HepG2 (cell line): ENCODE results near the gene RNF208. TPM values are rescaled to one million over a fixed set of nuclear protein-coding genes. Genes with fewer than 3 reads are reported as not detected.
A peak's percentile ranks its signal among the peaks of the same experiment; 100 is the strongest.

Experiments used
- CENPBD1 ChIP-seq: sonication (generic); formaldehyde crosslinking; IDR thresholded peaks from 2 replicates; pipeline ENCODE4 v1.8.0; 2022; ENCODE audit warnings: missing genetic modification reagents, low read depth, mild to moderate bottlenecking, borderline replicate concordance
- HNRNPH1 ChIP-seq: fragments of 200-400 bp; formaldehyde crosslinking; optimal IDR thresholded peaks from 2 replicates; pipeline ENCODE3; 2017; ENCODE audit warnings: mild to moderate bottlenecking, low read depth, low read length
- JDP2 ChIP-seq: sonication (generic); formaldehyde crosslinking; IDR thresholded peaks from 2 replicates; pipeline ENCODE4 v1.8.1; 2022; ENCODE audit warnings: missing genetic modification reagents, borderline replicate concordance
- KAT8 ChIP-seq: IDR thresholded peaks from 2 replicates; pipeline ENCODE4 v1.6.1; 2016; ENCODE audit warnings: missing genetic modification reagents, missing compliant biosample characterization
- PAF1 ChIP-seq: IDR thresholded peaks from 2 replicates; pipeline ENCODE4 v1.6.1; 2016; ENCODE audit warnings: missing genetic modification reagents, missing compliant biosample characterization
- PAWR ChIP-seq: sonication (generic); formaldehyde crosslinking; IDR thresholded peaks from 2 replicates; pipeline ENCODE4 v1.4.0; 2020; ENCODE audit warnings: missing genetic modification reagents, mild to moderate bottlenecking, borderline replicate concordance
- PCBP2 ChIP-seq: fragments of 200-400 bp; formaldehyde crosslinking; optimal IDR thresholded peaks from 2 replicates; pipeline ENCODE3; 2018; ENCODE audit warnings: low read length, low read depth; ENCODE audit not compliant: poor library complexity, severe bottlenecking
- SKI ChIP-seq: fragments of 450-650 bp; IDR thresholded peaks from one replicate; pipeline ENCODE4 v1.6.1; 2018; ENCODE audit warnings: mild to moderate bottlenecking; ENCODE audit not compliant: partially characterized antibody
- SMARCE1 ChIP-seq: fragments of 450-650 bp; IDR thresholded peaks from 2 replicates; pipeline ENCODE4 v1.6.1; 2017; ENCODE audit warnings: borderline replicate concordance
- SMC3 ChIP-seq: IDR thresholded peaks from 2 replicates; pipeline ENCODE4 v1.6.1; 2011; ENCODE audit warnings: low read length, improper control_type of control experiment
- SNAPC4 ChIP-seq: sonication (generic); formaldehyde crosslinking; IDR thresholded peaks from 2 replicates; pipeline ENCODE4 v1.4.0; 2020; ENCODE audit warnings: mild to moderate bottlenecking, missing genetic modification reagents
- STAG1 ChIP-seq: sonication (generic); formaldehyde crosslinking; IDR thresholded peaks from 2 replicates; pipeline ENCODE4 v1.4.0; 2020; ENCODE audit warnings: missing genetic modification reagents
- STAT5B ChIP-seq: sonication (generic); formaldehyde crosslinking; IDR thresholded peaks from 2 replicates; pipeline ENCODE4 v1.4.0; 2020; ENCODE audit warnings: missing genetic modification reagents
- THRA ChIP-seq: sonication (generic); formaldehyde crosslinking; IDR thresholded peaks from 2 replicates; pipeline ENCODE4 v1.4.0; 2020; ENCODE audit warnings: missing genetic modification reagents, borderline replicate concordance
- ZNF12 ChIP-seq: sonication (generic); formaldehyde crosslinking; IDR thresholded peaks from 2 replicates; pipeline ENCODE4 v1.5.0; 2020; ENCODE audit warnings: missing genetic modification reagents
- ZNF263 ChIP-seq: sonication (generic); formaldehyde crosslinking; IDR thresholded peaks from 2 replicates; pipeline ENCODE4 v1.4.0; 2020; ENCODE audit warnings: missing genetic modification reagents
- ZNF331 ChIP-seq: sonication (generic); formaldehyde crosslinking; IDR thresholded peaks from 2 replicates; pipeline ENCODE4 v1.4.0; 2020; ENCODE audit warnings: missing genetic modification reagents
- ZNF34 ChIP-seq: sonication (generic); formaldehyde crosslinking; IDR thresholded peaks from 2 replicates; pipeline ENCODE4 v1.4.0; 2020; ENCODE audit warnings: mild to moderate bottlenecking, missing genetic modification reagents, borderline replicate concordance
- ZNF484 ChIP-seq: sonication (generic); formaldehyde crosslinking; IDR thresholded peaks from 2 replicates; pipeline ENCODE4 v1.5.1; 2020; ENCODE audit warnings: mild to moderate bottlenecking, low read depth, missing genetic modification reagents, borderline replicate concordance
- ZNF549 ChIP-seq: sonication (generic); formaldehyde crosslinking; IDR thresholded peaks from 2 replicates; pipeline ENCODE4 v1.5.0; 2020; ENCODE audit warnings: missing genetic modification reagents
- ZNF558 ChIP-seq: sonication (generic); formaldehyde crosslinking; IDR thresholded peaks from 2 replicates; pipeline ENCODE4 v1.9.0; 2022; ENCODE audit warnings: mild to moderate bottlenecking, missing genetic modification reagents, borderline replicate concordance
- ZNF614 ChIP-seq: IDR thresholded peaks from 2 replicates; pipeline ENCODE4 v1.6.1; 2018; ENCODE audit warnings: missing biosample characterization, missing genetic modification reagents, inconsistent platforms, borderline replicate concordance
- ZNF616 ChIP-seq: sonication (generic); formaldehyde crosslinking; IDR thresholded peaks from 2 replicates; pipeline ENCODE4 v1.5.0; 2020; ENCODE audit warnings: low read depth, mild to moderate bottlenecking, missing genetic modification reagents
- ZNF777 ChIP-seq: sonication (generic); formaldehyde crosslinking; IDR thresholded peaks from 2 replicates; pipeline ENCODE4 v1.4.0; 2020; ENCODE audit warnings: missing genetic modification reagents
- ZNF816 ChIP-seq: sonication (generic); formaldehyde crosslinking; IDR thresholded peaks from 2 replicates; pipeline ENCODE4 v1.8.0; 2022; ENCODE audit warnings: missing genetic modification reagents, mild to moderate bottlenecking, borderline replicate concordance
- polyA plus RNA-seq, 8 experiments: library from polyadenylated mRNA; depleted of rRNA in 3 of 8; stranded (reverse) in 7 of 8; unstranded in 1 of 8; fragments of >200 nt; fragmentation: Illumina TruSeq in 4 of 8; extraction: Trizol in 4 of 8; gene quantifications; 2 replicates each; pipeline versions ENCODE4 v1.2.1 to v1.2.3, GENCODE V29; 2011 to 2016; ENCODE audit warnings: low read depth in 4 of 8, missing spikeins in 1 of 8, mixed read lengths in 1 of 8; ENCODE audit not compliant: insufficient read depth in 1 of 8
- total RNA-seq, 5 experiments: library from RNA; depleted of rRNA; stranded (reverse); fragments of >200 nt; fragmentation: Illumina TruSeq; extraction: Trizol; gene quantifications; 2 replicates each; pipeline ENCODE4 v1.2.3, GENCODE V29; 2016; ENCODE audit warnings: low read depth in 1 of 5

Gene RNF208
- total and polyA plus RNA-seq, 2 of the 13 experiments (the other 11 are each of a cell fraction or from before 2014, with no cell fraction given) = 1.6 to 2.1 TPM

- TF ChIP-seq STAT5B (CRISPR knock-in tag) (no peak), ZNF549 (CRISPR knock-in tag) (no peak), SMC3 (no peak), ZNF777 (CRISPR knock-in tag) (no peak), ZNF558 (CRISPR knock-in tag) (0 out of 2 replicates have a peak, but pooled peaks have one; percentile 32), PAWR (CRISPR knock-in tag) (no peak), SKI (no peak), ZNF484 (CRISPR knock-in tag) (no peak), ZNF614 (0 out of 2 replicates have a peak, but pooled peaks have one; percentile 1), KAT8 (CRISPR knock-in tag) (no peak; the same call in 1 of the 2 replicates), JDP2 (CRISPR knock-in tag) (no peak), ZNF616 (CRISPR knock-in tag) (no peak), ZNF331 (CRISPR knock-in tag) (no peak), SNAPC4 (no peak), THRA (CRISPR knock-in tag) (no peak), CENPBD1 (CRISPR knock-in tag) (no peak), PCBP2 (no peak), ZNF34 (0 out of 2 replicates have a peak, but pooled peaks have one; percentile 1), SMARCE1 (no peak), ZNF816 (no peak), ZNF263 (no peak), PAF1 (0 out of 2 replicates have a peak, but pooled peaks have one; percentile 7), STAG1 (CRISPR knock-in tag) (no peak), HNRNPH1 (peak; percentile 42), ZNF12 (no peak)
Measured at GRCh38 chr9:137230705-137231371, 8.8 kb upstream of the RNF208 start, which contains the start of gene SLC34A3 (continued).
